Activated CD4-positive, alpha-beta T cell treated with anti-CD3 and anti-CD28 coated beads for 4 hours (primary cell): Measurements from ENCODE around the gene ABCD3.
A peak's percentile ranks its signal among the peaks of the same experiment; 100 is the strongest.

Experiments
- DNase-seq, 2 donors: peaks; one replicate each; pipeline ENCODE4 v3.0.0-alpha.2; 2020

ABCD3 gene

GRCh38 chr1:94463765-94464330 is 45.7 kb downstream of the ABCD3 start:
- peak in 1 of 2 donors; percentile 14 for DNase-seq

DNA sequence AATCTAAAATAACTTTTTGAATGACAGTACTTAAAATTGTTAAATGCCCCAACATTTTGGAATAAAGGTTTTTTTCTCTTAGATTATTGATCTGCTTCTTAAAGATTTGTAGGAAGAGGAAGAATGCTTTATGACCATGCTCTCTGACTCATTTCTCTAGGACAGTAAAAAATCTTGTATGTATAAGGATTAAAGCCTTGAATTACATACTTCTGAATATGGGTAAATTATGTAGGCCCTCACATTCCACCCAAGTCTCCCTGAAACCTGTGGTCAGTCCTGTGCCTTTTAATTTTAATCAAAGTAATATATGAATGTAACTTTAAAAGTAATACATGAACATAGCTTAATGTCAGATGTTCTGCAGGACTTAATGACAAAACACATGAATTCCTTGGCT is 50.5 kb downstream of the ABCD3 start:
- no peak for DNase-seq

- no peak for DNase-seq
Observed at GRCh38 chr1:94471271-94471670, 53.1 kb downstream of the ABCD3 start.

GRCh38 chr1:94475232-94475631 is 57.0 kb downstream of the ABCD3 start:
- no peak for DNase-seq

- DNase-seq = no peak
Observed at GRCh38 chr1:94479682-94480081, 61.5 kb downstream of the ABCD3 start.

DNA sequence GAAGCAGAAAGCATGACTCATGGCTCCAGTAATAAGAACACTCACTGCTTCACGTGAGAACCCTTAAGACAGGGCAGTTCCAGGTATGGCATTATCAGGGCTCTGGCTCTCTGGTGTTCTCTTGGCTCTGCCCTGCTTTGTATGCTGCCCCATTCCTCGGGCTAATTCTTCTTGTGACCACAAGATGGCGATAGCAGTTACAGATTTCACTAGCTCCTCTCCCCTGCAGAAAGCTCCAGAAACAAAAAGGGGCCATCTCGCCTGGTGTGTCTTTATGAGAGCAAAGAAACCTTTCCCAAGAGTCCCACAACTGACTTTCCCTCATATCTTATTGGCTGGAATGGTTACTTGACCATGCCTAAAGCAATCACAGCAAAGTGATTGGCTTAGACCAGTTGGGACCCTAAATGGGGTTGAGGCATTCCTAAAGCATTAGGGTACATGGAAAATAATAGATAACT is 63.3 kb downstream of the ABCD3 start:
- peak; percentile 6 to 12 for DNase-seq

DNA sequence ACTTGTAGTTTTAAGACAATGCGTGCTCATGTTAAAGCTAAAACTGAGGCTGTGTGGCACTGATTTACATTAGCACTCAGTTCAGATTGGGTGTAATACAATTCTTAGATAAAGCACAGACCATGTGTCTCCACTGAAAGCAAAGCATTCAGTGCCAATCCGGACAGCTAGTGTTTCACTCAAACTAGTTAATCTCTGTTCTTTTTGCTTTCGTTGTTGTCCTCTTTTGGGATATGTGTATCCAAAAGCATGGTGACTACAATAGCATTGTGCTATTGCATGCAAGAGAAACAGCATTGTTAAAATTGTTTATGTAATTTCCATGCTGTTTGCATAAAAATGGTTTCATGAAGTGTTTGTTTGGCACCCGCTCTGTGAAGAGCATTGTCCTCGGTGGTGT is 68.8 kb downstream of the ABCD3 start:
- DNase-seq = no peak

DNA sequence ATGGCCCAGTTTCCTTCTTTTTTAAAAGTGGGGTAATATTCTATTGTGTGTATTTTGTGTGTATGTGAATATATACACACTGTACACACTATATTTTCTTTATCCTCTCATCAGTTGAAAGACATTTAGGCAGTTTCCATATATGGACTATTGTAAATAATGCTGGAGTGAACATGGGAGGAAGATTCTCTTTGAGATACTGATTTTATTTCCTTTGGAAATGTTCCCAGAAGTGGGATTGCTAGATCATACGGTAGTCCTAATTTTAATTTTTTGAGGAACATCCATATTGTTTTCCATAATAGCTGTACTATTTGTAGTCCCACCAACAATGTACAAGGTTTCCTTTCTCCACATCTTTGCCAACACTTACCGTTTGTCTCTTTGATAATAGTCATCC is 72.4 kb downstream of the ABCD3 start:
- DNase-seq = no peak

DNA sequence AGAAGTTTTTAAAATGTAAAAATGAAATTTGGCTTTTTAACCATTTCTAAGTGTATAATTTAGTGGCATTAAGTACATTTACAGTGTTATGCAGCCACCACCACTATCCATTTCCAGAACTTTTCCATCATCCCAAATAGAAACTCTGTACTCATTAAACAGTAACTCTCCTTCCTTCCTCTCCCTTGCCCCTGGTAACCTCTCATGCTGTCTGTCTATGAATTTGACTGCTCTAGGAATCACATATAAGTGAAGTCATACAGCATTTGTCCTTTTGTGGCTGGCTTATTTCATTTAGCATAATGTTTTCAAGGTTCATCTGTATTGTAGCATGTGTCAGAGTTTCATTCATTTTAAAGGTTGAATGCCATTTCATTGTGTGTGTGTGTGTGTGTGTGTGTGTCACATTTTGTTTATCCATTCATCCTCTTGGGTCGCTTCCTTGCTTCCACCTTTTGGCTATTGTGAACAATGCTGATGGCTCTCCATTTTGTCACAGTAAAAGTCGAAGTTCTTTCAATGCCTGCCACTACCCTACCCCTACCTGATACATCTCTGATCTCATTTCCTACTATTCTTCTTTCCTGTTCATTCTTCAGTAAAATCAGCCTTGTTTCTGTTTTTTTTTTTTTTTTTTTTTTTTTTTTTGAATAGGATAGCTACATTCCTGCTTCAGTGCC is 78.0 kb downstream of the ABCD3 start:
- DNase-seq = no peak

- DNase-seq = no peak
Observed at GRCh38 chr1:94501426-94501825, 83.2 kb downstream of the ABCD3 start.

GRCh38 chr1:94501935-94502334 is 83.7 kb downstream of the ABCD3 start:
- no peak for DNase-seq

- no peak for DNase-seq
Observed at GRCh38 chr1:94503153-94503552, 85.0 kb downstream of the ABCD3 start.

DNA sequence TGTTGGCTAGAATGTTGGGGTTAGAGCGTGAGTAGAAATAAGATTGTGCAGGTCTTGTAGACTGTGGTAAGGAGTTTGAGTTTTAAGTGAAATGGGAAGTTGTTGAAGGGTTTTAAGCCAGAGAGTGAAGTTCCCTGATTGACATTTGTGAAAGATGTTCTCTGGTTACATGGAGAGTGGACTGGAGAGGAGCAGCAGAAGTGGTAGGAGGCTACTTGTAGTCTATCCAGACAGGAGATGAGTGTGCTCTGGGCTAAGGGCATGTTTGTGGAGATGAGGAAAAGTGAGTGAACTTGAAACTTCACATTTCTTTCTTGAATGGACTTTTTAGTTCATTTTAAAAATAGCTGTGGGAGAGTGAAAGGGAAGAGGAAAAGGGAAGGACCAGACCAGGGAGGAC is 86.4 kb downstream of the ABCD3 start:
- DNase-seq = no peak

DNA sequence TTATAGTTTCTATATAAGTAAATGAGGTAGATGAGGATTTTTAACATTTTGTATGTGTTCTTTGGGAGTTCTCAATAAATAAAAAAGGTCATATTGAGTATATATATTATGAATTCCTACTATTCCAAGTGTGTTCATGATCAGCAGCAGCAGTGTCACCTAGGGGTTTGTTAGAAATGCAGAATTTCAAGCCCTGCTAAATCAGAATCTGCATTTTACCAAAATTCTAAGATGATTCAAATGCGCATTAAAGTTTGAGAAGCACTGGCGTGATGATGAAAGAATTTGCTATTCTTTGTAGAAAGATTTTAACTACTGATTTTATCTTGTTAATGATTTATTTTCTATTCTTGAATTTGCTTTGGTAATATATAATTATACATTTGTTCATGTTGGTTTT is 94.6 kb downstream of the ABCD3 start:
- no peak for DNase-seq

GRCh38 chr1:94514095-94514727 is 96.0 kb downstream of the ABCD3 start:
- DNase-seq = no peak

GRCh38 chr1:94515296-94515947 is 97.2 kb downstream of the ABCD3 start:
- DNase-seq = no peak

GRCh38 chr1:94519351-94519750 is 101.2 kb downstream of the ABCD3 start:
- DNase-seq = no peak

- no peak for DNase-seq
Observed at GRCh38 chr1:94522304-94522703, 104.1 kb downstream of the ABCD3 start.

- DNase-seq = no peak
Observed at GRCh38 chr1:94524531-94524930, 106.3 kb downstream of the ABCD3 start.

DNA sequence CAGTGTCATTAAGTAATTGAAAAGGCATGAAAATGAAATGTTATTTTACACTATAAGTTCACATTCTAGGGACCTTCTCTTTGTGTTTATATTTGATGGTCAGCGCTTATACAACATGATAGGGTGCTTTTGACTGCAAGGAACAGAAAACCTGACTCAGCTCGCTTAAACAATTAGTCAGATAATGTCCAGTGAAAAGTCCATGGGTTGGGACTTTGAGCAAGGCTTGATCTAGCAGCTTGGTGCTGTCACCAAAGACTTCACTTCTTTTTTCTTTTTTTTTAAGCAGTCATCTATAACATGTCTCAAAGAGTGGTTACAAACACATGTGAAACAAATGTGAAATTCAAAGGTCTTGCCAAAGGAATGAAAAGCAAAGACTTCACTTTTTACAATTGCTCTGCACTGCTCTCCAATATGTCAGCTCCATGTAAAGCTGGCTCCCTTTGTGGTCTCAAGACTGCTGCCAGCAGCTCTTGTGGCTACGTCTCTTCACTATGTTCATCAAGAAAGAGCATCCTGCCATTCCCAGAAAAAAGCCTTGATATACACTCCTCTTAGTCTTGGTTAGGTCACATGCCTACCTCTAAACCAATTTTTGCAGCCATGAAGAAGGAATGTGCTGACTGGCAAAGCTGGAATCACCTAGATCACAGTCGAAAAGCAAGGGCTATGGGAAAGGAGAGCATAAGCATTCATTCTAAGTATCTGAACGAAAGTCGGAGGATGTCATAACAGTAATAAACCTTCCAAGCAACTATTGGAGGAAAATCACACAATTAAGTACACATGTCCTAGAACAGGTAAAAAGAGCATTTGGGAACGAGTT is 108.2 kb downstream of the ABCD3 start:
- no peak for DNase-seq

GRCh38 chr1:94527447-94528031 is 109.3 kb downstream of the ABCD3 start:
- no peak for DNase-seq

GRCh38 chr1:94528299-94528698 is 110.1 kb downstream of the ABCD3 start:
- DNase-seq = no peak

GRCh38 chr1:94528826-94529225 is 110.6 kb downstream of the ABCD3 start:
- DNase-seq = no peak
